ENCODE results near the gene COMMD1.
A peak's percentile ranks its signal among the peaks of the same experiment; 100 is the strongest.
"Not testable (repeated sequence)": the region's sequence is repeated elsewhere in the genome, so short reads cannot be mapped to it uniquely, and the experiment has no call there.

Gene COMMD1

GRCh38 chr2:61905372-61906185 is at the start of gene COMMD1:
Gene COMMD1, plus strand, starts transcription at chr2:61905674. Its CDS starts 5 bp downstream, at chr2:61905679.
- ATAC-seq (ENCODE audit: insufficient read depth, low read depth) (peak; percentile 98), DNase-seq (peak; percentile 84)
- TF ChIP-seq EZH2 (IDR thresholded peaks at IDR 0.05; ENCODE audit: borderline replicate concordance, low read depth, low read length, severe bottlenecking) = no peak
- TF ChIP-seq CTCF (IDR thresholded peaks at IDR 0.05; ENCODE audit: borderline replicate concordance, extremely low read depth, low read length, poor library complexity, severe bottlenecking) = no peak
- Histone ChIP-seq H3K4me3 (ENCODE audit: low read depth in 1 of 2, low read length in 2 of 2) (peak within 1 kb of the TSS; percentile 69 to 85), H3K79me2 (ENCODE audit: insufficient read depth, low read length) (peaks cover 3% of the 10 kb centered on the region; the same call in 1 of the 2 replicates), H4K20me1 (ENCODE audit: insufficient read depth, low read length) (no peaks in the 10 kb centered on the region), H3K9me3 (ENCODE audit: insufficient read depth, low read length, severe bottlenecking) (no peaks in the 10 kb centered on the region), H3K27ac (ENCODE audit: low read length) (peak within 1 kb of the TSS; percentile 66), H3K36me3 (ENCODE audit: insufficient read depth, low read length) (no peaks in the 10 kb centered on the region), H3K9ac (ENCODE audit: low read depth, low read length) (peak within 1 kb of the TSS; percentile 67), H2AFZ (ENCODE audit: low read depth, low read length) (peak within 1 kb of the TSS; percentile 99), H3K4me1 (ENCODE audit: insufficient read depth, low read length) (peaks cover 23% of the 10 kb centered on the region), H3K4me2 (ENCODE audit: insufficient read depth, low read length) (peak within 1 kb of the TSS; percentile 98), H3K27me3 (ENCODE audit: insufficient read depth, low read length, poor library complexity) (no peaks in the 10 kb centered on the region)

GRCh38 chr2:61857224-61857623 is 48.2 kb upstream of the COMMD1 start:
- no peak for ATAC-seq (ENCODE audit: insufficient read depth, low read depth)
- H3K79me2 ChIP-seq (ENCODE audit: insufficient read depth, low read length) = no peaks in the 10 kb centered on the region
- H3K9me3 ChIP-seq (ENCODE audit: insufficient read depth, low read length, severe bottlenecking) = no peaks in the 10 kb centered on the region
- H3K9ac ChIP-seq (ENCODE audit: low read depth, low read length) = no peak overlapping the region
- no peak overlapping the region for H2AFZ ChIP-seq (ENCODE audit: low read depth, low read length)
- H3K4me2 ChIP-seq (ENCODE audit: insufficient read depth, low read length) = no peak overlapping the region
- H3K27me3 ChIP-seq (ENCODE audit: insufficient read depth, low read length, poor library complexity) = no peaks in the 10 kb centered on the region
- peaks cover 20% of the 10 kb centered on the region for H3K4me1 ChIP-seq (ENCODE audit: insufficient read depth, low read length)
- no peaks in the 10 kb centered on the region; the same call in 1 of the 2 replicates for H3K36me3 ChIP-seq (ENCODE audit: insufficient read depth, low read length)
- H3K4me3 ChIP-seq (ENCODE audit: low read depth in 1 of 2, low read length in 2 of 2) = no peak overlapping the region
- H3K27ac ChIP-seq (ENCODE audit: low read length) = no peak overlapping the region
- no peak for TF ChIP-seq CTCF (IDR thresholded peaks at IDR 0.05; ENCODE audit: borderline replicate concordance, extremely low read depth, low read length, poor library complexity, severe bottlenecking)
- TF ChIP-seq EZH2 (IDR thresholded peaks at IDR 0.05; ENCODE audit: borderline replicate concordance, low read depth, low read length, severe bottlenecking) = no peak
- DNase-seq = no peak
- no peaks in the 10 kb centered on the region for H4K20me1 ChIP-seq (ENCODE audit: insufficient read depth, low read length)

GRCh38 chr2:61862085-61862484 is 43.4 kb upstream of the COMMD1 start:
- no peak for ATAC-seq (ENCODE audit: insufficient read depth, low read depth)
- no peaks in the 10 kb centered on the region for H3K9me3 ChIP-seq (ENCODE audit: insufficient read depth, low read length, severe bottlenecking)
- no peak overlapping the region for H3K27ac ChIP-seq (ENCODE audit: low read length)
- no peaks in the 10 kb centered on the region for H4K20me1 ChIP-seq (ENCODE audit: insufficient read depth, low read length)
- peaks cover 14% of the 10 kb centered on the region; the same call in 1 of the 2 replicates for H3K36me3 ChIP-seq (ENCODE audit: insufficient read depth, low read length)
- DNase-seq = no peak
- H3K79me2 ChIP-seq (ENCODE audit: insufficient read depth, low read length) = no peaks in the 10 kb centered on the region
- no peak overlapping the region for H3K9ac ChIP-seq (ENCODE audit: low read depth, low read length)
- no peak overlapping the region for H2AFZ ChIP-seq (ENCODE audit: low read depth, low read length)
- no peak for TF ChIP-seq EZH2 (IDR thresholded peaks at IDR 0.05; ENCODE audit: borderline replicate concordance, low read depth, low read length, severe bottlenecking)
- no peak for TF ChIP-seq CTCF (IDR thresholded peaks at IDR 0.05; ENCODE audit: borderline replicate concordance, extremely low read depth, low read length, poor library complexity, severe bottlenecking)
- H3K4me2 ChIP-seq (ENCODE audit: insufficient read depth, low read length) = no peak overlapping the region
- H3K27me3 ChIP-seq (ENCODE audit: insufficient read depth, low read length, poor library complexity) = no peaks in the 10 kb centered on the region
- H3K4me1 ChIP-seq (ENCODE audit: insufficient read depth, low read length) = no peaks in the 10 kb centered on the region
- no peak overlapping the region for H3K4me3 ChIP-seq (ENCODE audit: low read depth in 1 of 2, low read length in 2 of 2)

GRCh38 chr2:61866482-61867089 is 38.9 kb upstream of the COMMD1 start:
- not testable (repeated sequence) for H3K79me2 ChIP-seq (ENCODE audit: insufficient read depth, low read length); H3K9me3 ChIP-seq (ENCODE audit: insufficient read depth, low read length, severe bottlenecking); H4K20me1 ChIP-seq (ENCODE audit: insufficient read depth, low read length); H3K27me3 ChIP-seq (ENCODE audit: insufficient read depth, low read length, poor library complexity); ATAC-seq (ENCODE audit: insufficient read depth, low read depth); H3K27ac ChIP-seq (ENCODE audit: low read length); H3K4me1 ChIP-seq (ENCODE audit: insufficient read depth, low read length); H3K9ac ChIP-seq (ENCODE audit: low read depth, low read length); DNase-seq; H3K4me3 ChIP-seq (ENCODE audit: low read depth in 1 of 2, low read length in 2 of 2); H2AFZ ChIP-seq (ENCODE audit: low read depth, low read length); H3K4me2 ChIP-seq (ENCODE audit: insufficient read depth, low read length)
- peaks cover 55% of the 10 kb centered on the region for H3K36me3 ChIP-seq (ENCODE audit: insufficient read depth, low read length)
